ENCODE data around the gene CRY2. TPM values are rescaled to one million over a fixed set of nuclear protein-coding genes. Genes with fewer than 3 reads are reported as not detected.

The CRY2 gene
- total and polyA plus RNA-seq, 10 of the 15 experiments (the other 5 are each of a cell fraction or from before 2014, with no cell fraction given): 1.2 to 14.7 (median 8.1) TPM

DNA sequence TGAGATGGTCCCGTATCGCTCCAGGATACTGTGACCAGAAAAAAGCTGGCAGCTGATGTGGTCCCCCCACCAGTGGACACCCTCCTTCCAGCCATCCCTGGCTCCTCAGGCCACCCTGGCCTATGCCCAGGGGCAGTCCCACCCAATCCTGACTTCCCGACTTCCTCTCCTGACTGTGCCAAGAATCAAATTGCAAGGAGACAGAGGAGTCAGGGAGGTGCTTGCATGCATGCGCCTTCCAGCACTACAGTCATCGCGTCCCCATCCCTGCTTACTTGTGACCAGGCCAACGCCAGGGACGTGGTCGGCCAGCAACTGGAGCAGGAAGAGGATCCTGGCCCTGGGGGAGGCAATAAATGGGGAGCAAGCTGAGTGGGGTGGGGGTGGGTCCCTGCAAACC is 63.3 kb downstream of the CRY2 start:
- intact Hi-C loops (cut with micrococcal nuclease; ENCODE audit: unreplicated experiment): no loop called here
- CTCF ChIA-PET: no interaction called here
- WGBS (ENCODE audit: insufficient coverage, insufficient replicate concordance, low lambda C conversion rate, missing lambda C conversion rate): 95% methylated on average over 9 of the region's 9 CpGs
- no peaks in the 10 kb centered on the region for H4K20me1 ChIP-seq (ENCODE audit: control insufficient read depth, insufficient read depth)
- no peak for ATAC-seq
- H3K27ac ChIP-seq (ENCODE audit: control insufficient read depth, insufficient read depth): no peak overlapping the region
- in situ Hi-C loops (cut with MboI): no loop called here
- H3K9ac ChIP-seq (ENCODE audit: control insufficient read depth, insufficient read depth, low read length): no peak overlapping the region
- H3K79me2 ChIP-seq (ENCODE audit: control insufficient read depth, insufficient read depth, low read length): no peaks in the 10 kb centered on the region
- DNase-seq (ENCODE audit: low read depth, low spot score): no peak
- H3K4me3 ChIP-seq: no peak overlapping the region
- H3K9me3 ChIP-seq (replicated peaks; ENCODE audit: control insufficient read depth, insufficient read depth, low read length): no peaks in the 10 kb centered on the region
- SMC1A ChIA-PET (ENCODE audit: uncharacterized antibody, unreplicated experiment): no interaction called here
- peaks cover 15 to 17% of the 10 kb centered on the region in 2 experiments for H3K36me3 ChIP-seq (ENCODE audit: control insufficient read depth in 2 of 2, insufficient read depth in 2 of 2, low read length in 1 of 2)
- no peak overlapping the region for H3K4me2 ChIP-seq (ENCODE audit: control insufficient read depth, insufficient read depth)
- RAD21 ChIA-PET (ENCODE audit: unreplicated experiment): no interaction called here
- no peak for TF ChIP-seq MAX (IDR thresholded peaks at IDR 0.05; ENCODE audit: low read depth, low read length)
- no peak for TF ChIP-seq FOXM1 (IDR thresholded peaks at IDR 0.05; ENCODE audit: low read depth, low read length)
- no peak for TF ChIP-seq SMC3 (IDR thresholded peaks at IDR 0.05; ENCODE audit: borderline replicate concordance, low read length)
- no peak for TF ChIP-seq ZBTB40 (IDR thresholded peaks at IDR 0.05; ENCODE audit: borderline replicate concordance)
- BruUV-seq (replicated peaks): no TSS peak
- POLR2A ChIA-PET: interaction anchor here (0.5 to 0.6 kb wide), 2 partner anchors 66 to 661 kb away, joined by 3 to 5 read pairs; no protein-coding TSS in a partner anchor
- H2AFZ ChIP-seq (ENCODE audit: control insufficient read depth, low read depth, low read length): no peak overlapping the region
- no peaks in the 10 kb centered on the region for H3K4me1 ChIP-seq (ENCODE audit: control insufficient read depth, insufficient read depth, low read length)
- H3K27me3 ChIP-seq (replicated peaks in 1 of 2; ENCODE audit: control insufficient read depth in 2 of 2, insufficient read depth in 2 of 2, low read length in 1 of 2): no peaks in the 10 kb centered on the region
- FAIRE-seq: no peak

Measured in GM12878 (cell line).